NCI-H345 treated with DMSO at 0.1 percent for 48 hours (cell line): ENCODE data around the gene HAAO.

Source experiments
- DNase-seq: peaks from one replicate; lab custom pipeline; 2025; ENCODE audit not compliant: unreplicated experiment; lab: John Stamatoyannopoulos, UW

HAAO gene

DNA sequence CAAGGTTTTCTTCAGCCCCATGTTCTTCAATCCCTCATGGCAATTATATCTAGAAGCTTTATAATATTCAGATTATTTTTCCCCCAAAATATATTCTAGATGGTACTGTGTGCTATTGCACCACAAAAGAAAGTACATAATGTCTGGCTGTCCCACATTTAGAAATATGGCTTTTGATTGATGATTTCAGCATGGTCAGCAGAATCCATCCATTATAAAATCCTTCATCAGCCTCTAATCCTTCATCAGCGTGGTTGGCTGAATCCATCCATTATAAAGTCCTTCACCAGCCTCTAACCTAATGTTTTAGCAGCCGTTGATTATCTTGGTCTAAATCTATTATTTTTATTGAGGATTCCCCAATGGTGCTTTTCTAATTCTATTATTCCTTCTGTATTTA is 23.3 kb upstream of the HAAO start:
- no peak for DNase-seq

DNA sequence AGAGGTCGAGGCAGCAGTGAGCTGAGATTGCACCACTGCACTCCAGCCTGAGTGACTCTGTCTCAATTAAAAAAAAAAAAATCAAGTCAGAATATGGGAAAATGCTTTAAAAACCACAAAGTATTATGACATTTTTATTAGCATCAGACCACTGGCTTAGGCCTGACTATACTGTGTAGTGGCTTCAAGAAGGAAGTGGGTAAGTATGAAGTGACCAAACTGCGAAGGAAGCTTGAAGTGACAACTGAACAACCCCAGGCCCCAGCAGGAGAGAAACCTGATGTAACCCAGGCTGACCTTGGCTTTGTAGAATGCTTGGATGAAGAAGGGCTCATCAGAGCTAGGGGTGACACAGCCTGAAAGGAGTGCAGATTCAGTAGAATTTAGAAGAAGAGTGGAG is 21.4 kb upstream of the HAAO start:
- DNase-seq = no peak

DNA sequence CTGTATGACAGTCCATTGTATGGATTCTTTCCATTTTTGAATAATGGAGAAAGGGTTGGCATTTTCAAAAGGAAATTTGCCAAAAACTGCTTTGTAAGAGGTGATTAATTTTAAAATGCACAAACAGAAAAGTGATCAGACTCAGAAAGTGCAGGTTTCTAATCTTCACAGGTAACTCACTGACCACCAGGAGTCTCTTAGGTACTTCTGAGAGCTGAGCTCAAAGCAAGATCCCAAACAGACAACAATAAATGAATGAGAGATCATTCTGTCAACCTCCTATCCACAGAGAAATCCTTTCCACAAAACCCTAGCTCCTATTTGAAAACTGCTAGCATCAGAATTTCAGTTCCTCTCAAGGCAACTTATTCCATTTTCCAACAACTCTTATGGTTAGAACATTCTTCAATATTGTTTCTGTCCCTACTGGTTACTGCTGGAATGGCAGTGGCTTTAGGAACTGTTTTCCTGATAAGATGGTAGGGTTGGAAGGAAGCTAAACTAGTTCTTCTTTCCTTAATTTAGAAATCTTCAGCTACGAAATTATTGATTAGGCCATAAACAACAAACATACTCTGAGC is 20.6 kb upstream of the HAAO start:
- DNase-seq = no peak

DNA sequence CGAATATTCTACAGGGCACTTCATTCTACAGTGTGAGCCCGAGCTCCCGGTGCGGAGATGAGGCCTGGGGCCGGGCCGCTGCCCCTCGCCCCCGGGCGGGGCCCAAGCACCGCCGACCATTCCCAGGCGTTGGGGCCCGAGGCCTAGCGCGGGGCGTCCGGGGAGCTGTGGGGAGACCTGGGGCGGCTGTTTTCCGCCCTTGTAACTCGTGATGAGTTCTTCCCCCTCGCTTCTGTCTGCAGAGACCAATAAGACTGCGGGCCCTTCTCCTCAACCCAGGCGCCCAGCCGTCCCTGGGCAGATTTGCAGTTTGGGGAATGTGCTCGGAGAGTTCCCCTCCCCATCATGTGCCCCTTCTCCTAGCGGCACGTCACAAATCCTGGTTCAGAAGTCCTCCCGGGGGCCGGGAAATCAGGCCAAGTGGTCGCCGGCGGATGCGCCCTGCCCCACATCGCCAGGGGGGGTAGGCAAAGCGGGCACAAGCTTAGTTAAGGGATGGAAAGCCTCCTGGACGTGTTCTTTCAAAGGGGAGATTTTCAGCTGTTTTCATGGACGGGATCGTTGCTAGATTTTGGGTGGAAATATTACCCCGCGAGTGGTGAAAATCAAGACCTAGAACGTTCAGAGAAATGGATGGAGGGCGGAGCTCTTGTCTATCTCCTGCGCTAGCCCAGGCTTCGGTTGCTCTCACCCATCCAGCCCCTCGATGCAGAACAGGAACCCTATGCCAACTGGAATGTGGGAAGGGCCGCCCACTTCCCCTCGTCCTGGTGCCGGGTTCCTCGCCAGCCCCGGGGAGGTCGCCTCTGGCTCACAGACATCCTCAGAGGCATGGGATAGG is 18.8 kb upstream of the HAAO start:
- DNase-seq = peak; percentile 58

DNA sequence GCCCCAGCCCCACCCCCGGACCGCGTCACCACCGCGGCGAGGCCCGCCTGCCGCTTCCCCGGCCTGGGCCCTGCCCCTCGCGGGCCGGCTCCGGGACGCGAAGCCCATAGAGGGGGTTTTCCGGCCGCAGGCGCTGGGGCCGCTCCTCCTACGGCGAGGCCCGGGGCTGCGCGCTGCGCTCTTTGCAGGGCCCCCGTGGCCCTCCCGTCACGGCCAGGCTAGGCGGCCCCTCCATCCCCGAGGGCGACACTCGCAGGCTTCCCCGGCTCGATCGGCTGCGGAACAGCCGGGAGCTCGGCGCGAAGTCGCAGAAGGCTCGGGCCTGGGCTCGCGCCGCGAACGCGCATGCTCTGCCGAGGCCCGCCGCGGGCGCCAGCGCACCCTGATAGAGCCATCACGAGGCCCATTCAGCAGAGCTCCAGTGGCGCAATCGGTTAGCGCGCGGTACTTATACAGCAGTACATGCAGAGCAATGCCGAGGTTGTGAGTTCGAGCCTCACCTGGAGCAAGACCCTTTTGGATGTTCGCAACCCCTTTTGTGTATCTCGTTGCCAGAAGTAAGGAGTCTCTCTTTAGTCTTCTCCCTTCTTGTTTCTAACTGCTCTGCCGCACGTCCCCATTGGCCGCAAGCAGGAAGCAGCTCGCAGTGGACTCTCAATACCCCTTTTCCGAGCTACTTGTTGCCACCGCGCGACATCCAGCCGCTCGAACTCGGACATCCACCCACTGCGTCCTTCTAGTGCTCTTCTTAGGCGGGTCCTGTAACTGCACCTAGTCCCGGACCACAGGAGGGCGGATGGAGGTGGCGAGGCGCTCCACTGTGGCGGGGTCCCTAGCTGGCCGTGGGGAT is 18.0 kb upstream of the HAAO start:
- DNase-seq = peak; percentile 79

DNA sequence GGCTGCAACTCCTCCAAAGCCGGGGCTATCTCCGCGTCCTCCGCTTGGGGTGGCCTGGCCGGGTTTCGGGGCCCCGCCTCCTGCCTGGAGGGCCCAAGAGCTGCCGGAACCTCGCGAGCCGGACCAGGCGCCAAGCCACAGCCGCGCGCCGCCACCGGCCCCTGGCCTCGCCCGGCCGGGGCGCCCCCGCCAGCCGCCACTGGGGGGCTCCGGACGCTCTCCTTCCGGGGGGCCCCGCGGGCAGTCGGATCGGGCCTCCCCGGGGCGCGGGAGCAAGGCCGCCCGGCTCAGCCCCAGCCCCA is 17.4 kb upstream of the HAAO start:
- no peak for DNase-seq

DNA sequence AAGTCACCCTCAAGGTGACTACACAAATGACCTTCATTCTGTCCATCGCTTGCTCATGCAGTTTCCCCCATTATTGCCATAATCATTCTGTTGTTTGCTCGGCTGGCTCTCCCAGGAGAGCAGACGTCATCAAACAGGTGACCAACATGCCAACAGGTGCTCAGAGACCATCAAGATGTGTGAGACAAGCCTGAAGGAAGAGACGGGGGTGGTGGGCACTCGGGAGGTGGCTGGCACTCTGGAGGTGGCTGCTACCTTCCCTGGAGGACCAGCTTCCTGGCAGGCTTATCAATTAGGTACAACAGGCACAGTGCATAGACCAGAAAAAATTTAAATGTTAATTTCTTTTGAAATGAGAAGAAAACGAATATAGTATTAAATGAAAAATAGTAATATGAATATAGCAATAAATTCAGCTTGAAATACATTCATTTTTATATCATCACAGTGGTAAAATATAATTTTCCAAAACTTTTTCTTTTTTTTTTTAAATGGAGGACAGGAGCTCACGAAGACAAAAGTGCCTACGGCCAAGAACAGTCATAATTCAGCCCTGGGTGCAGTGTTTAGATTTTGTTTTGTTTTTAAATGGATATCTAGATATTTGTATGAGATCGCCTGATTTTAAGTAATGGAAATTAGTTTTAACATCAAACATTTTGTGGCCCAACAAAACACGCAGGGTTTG is 16.9 kb upstream of the HAAO start:
- peak; percentile 37 for DNase-seq

DNA sequence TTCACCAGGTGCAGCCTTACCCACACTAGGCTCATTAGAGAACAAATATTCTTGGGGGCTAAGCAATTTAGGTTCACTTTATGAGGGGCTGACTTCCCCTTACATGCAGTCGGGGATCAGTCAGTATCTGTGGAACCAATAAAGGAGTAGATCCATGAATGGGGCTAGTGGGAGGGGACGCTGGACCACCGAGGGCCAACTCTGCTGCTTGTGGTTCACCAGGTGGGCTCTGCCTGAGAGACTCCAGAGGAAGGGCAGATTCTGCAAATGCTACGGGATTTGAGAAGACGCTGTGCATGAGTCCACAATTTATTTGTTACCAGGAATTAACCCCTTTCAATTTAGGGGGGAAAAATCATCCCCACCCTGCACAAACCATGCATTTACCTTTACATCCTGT is 15.9 kb upstream of the HAAO start:
- no peak for DNase-seq

DNA sequence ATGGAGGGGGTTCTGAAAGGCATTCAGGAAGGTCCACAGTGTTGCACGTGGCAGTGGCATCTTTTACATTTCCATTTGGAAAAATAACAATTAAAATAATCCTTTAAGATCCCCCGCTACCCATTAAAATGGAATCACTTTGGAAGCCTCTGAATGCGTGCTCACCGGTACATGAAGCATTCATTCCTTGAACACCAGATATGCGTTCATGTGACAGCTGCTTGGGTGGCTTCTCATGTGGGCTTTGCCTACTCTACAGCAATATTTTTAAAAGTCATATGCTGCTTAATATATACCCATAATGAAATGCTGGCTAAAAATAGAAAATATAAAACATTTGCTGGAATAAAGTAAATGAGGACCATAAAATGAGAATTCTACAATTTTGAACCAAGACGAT is 14.4 kb upstream of the HAAO start:
- no peak for DNase-seq

DNA sequence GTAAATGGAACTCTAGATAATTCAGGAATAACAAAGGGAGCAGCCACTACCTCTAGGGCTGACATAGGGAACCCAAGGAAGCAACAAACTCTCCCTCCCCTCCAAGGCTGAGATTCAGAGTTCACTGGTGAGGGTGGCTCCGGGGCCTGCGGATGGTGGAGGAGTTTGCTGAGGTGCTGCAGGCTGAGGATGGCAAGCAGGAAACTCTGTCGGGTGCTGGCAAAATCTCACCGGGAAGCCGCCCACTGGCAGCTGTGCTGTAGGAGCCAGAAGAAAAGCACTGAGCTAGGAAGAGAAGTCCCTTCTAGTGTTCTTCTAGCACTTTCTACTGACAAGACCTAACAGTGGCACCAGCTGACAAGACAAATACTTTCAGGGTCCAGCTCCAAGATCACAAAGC is 12.5 kb upstream of the HAAO start:
- no peak for DNase-seq

DNA sequence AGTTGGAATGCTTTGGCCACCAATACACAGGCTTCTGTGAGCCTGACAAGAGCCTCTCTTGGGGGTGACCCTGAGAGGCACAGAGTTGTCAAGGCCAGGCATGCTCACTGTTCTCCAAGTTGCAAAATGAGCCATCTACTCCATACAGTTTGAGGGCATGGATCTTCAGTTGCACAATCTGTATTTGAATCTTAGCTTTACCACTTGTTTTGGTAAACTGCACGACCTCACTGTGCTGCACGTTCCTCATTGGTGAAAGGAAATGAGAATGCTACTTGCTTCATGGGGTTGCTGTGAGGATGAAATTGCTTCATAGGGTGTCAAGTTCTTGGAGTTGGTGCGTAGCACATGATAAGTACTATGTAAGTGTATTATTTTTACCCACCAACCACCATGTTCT is 12.0 kb upstream of the HAAO start:
- DNase-seq = no peak

DNA sequence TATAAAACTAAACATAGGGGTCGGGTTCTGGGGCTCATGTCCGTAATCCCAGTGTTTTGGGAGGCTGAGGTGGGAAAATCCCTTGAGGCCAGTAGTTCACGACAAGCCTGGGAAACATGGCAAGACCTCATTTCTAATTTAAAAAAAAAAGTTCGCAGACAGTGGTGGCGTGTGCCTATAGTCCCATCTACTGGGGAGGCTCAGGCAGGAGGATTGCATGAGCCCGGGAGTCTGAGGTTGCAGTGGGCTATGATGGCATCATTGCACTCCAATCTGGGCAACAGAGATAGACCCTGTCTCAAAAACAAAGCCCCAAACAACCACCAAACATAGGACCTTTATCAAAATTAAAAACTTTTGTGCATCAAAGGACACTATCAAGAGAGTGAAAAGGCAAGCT is 9.8 kb upstream of the HAAO start:
- no peak for DNase-seq

DNA sequence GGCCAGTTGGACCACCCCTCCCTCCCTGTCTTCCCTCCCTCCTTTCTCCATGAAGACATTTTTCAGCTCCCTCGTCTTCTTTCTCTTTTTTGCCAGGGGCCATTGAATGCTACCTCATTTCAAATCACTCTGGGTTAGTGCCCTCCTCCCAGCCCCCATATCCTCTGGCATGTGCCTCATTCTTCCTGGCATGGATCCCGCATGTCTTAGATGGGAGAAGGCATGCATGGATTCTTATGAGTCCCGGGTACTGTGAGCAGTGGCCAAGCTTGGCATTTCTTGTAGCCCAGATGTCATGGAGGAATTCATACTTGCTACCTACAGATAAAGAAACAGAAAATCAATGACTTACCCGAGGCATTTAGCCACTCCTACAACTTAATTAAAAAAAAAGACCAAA is 9.0 kb upstream of the HAAO start:
- DNase-seq = no peak

DNA sequence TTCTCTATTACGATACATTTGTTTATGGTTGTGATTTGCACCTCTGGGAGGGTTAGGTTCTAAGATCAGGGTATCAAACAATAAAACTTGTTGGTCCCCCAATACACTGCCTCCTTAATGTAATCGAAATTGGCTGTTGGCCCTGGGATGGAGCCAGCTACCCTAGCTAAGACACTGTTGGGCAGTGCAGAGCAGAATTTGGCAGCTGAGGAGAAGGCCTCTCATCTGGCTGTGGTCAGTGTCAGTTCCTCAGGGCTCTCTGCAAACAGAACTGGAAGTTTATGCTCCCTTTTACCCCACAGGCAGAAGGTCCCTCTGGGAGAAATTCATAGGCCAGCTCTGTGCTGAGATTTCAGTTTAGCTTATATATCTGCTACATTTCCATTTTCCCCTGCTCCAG is 8.6 kb upstream of the HAAO start:
- no peak for DNase-seq

DNA sequence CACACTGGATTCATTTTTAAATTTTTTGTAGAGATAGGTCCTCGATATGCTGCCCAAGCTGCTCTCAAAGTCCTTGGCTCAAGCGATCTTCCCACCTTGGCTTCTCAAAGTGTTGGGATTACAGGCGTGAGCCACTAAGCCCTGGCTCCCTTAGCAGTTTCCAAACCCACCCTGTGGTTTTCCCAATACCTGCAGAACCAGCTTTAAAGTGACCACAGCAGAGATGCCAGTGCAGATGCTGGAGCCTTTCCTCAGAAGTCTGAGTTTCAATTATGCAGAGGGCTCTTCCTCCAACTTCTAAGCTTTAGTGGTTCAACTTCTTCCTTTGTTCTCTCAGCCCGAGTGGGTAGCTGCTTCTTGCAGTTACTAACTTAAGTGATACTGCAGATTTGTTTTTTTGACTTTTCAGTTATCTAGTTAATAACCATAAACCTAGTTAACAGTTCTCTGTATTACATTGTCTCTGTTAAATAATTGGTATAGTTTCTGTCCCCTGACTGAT is 8.1 kb upstream of the HAAO start:
- DNase-seq = no peak

DNA sequence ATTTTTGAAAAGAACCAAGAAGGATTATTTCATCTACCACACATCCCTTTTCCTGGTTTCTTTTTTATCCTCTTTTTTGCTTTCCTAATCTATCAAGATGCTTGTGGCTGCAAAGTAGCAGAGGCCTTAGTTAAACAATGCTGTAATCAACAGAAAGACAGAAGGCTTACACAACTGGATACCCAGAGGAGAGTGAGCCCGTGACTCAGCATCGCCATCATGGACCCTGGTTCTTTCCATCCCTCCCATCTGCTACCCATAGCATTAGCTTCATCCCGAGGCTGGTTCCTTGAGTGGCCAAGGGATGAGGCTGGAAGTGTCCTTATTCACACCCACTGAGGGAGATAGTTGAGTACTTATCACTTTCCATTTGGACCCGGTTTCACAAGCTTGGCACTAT is 7.5 kb upstream of the HAAO start:
- DNase-seq = no peak

DNA sequence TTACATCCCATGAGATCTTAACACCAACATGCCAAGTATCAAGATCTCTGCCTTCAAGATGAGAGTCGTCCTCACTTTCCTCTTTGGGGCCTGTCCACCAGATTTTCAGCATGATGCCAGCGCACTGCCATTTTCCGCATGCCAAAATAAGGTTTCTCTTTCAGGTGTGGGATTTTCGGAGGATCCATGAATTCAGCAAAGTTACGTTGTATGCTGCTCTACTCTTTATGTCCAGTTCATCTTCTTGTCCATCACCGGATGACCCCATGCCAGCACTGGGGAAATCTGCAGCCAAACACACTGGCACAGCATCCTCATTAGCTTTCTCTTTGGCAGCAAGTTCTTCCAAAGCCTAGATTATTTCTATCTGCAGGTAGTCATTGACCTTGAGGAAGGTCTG is 4.9 kb upstream of the HAAO start:
- no peak for DNase-seq

DNA sequence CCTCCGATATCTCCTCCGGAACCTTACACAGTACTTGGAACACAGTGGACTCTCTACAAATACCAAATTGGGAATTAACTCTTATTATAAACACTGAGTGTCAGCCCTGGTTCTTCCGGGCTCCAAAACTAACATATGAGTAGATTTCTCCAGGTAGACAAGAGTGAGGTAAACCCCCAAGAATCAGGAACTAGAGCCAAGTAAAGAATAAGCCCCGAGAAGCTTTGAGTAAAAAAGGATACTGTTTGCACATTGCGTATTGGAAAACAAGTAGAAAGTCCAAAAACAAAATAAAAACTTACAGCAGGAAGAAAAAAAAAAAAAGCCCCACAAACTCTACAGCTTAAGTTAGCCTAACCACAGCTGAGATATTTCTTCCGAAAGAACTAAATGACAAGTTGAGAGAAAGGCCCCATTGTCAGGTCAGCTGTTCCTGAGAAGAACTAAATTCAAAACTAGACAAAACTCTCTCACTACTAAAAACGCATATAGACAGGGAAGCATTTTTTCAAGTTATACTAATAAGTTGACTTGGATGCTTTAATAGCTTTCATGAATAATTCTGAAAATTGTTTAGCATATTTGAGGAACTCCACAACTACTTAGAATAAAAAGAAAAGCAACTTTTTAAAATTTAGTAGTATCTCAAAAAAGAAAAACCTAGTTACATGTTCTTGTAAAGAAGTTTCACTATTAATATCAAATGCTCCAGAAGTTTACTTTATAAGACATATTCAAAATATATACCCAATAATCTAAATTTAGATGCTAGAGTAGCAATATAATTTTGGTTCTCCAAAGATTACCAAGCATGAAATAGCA is 4.3 kb upstream of the HAAO start:
- DNase-seq = no peak

DNA sequence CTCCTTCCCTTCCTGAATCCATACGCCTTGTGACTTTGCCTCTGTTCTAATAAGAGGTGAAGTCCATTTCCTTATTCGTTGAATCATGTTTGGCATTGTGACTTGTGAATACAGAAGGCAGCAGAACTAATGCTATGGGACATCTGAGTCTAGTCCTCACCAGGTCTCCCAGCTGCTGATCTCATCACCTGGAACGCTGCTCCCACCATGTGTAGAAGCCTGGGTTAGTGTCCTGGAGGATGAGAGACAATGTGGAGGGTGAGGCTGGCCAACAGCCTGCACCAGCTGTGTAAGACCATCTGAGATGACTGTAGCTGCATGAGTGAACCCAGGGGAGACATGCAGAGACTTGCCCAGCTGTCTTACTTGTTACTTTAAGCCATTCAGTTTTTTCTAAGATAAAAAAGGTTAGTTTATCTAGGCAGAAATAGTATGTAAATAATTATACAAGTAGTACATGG is 3.5 kb upstream of the HAAO start:
- no peak for DNase-seq

DNA sequence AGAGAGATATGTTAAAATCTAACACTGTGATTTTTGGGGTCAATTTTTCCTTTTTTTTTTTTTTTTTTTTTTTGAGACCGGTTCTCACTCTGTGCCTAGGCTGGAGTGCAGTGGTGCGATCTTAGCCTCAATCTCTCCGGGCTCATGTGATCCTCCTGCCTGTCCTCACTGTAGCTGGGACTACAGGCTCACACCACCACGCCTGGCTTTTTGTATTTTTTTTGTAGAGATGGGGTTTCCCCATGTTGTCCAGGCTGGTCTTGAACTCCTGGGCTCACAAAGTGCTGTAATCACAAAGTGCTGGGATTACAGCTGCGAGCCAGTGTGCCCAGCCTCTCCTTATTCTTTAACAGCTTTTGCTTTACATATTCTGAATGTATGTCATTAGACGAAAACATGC is 2.9 kb upstream of the HAAO start:
- no peak for DNase-seq
